Measurements from ENCODE around the gene TNIP1. TPM values are rescaled to one million over a fixed set of nuclear protein-coding genes. Genes with fewer than 3 reads are reported as not detected.
A peak's percentile ranks its signal among the peaks of the same experiment; 100 is the strongest.

The TNIP1 gene
- total RNA-seq, 4 donors from 2014 or later, result 191 to 352 (median 266) TPM

GRCh38 chr5:151106043-151106442 lies 25.2 kb upstream of the TNIP1 start:
- H3K4me3 ChIP-seq, result no peak overlapping the region
- H3K27me3 ChIP-seq, result no peaks in the 10 kb centered on the region
- peaks cover 0 to 65% (median 9%) of the 10 kb centered on the region in 4 donors for H3K4me1 ChIP-seq
- peaks cover 0 to 36% (median 4%) of the 10 kb centered on the region in 3 donors for H3K36me3 ChIP-seq
- peak in 1 of 3 donors; percentile 45 for DNase-seq
- TF ChIP-seq POLR2A (IDR thresholded peaks at IDR 0.05), result no peak
- TF ChIP-seq CTCF (IDR thresholded peaks at IDR 0.05), result no peak
- H3K9me3 ChIP-seq, result no peaks in the 10 kb centered on the region
- H3K27ac ChIP-seq, result peak overlapping the region in 3 of 4 donors; percentile 56 to 83 (median 80)

- no peaks in the 10 kb centered on the region for H3K27me3 ChIP-seq
- peaks cover 0 to 67% (median 8%) of the 10 kb centered on the region in 4 donors for H3K4me1 ChIP-seq
- H3K27ac ChIP-seq, result peak overlapping the region in 3 of 4 donors; percentile 35 to 83 (median 80)
- TF ChIP-seq CTCF (IDR thresholded peaks at IDR 0.05) (no peak), POLR2A (IDR thresholded peaks at IDR 0.05) (no peak)
- H3K36me3 ChIP-seq, result peaks cover 0 to 37% (median 4%) of the 10 kb centered on the region in 3 donors
- H3K9me3 ChIP-seq, result no peaks in the 10 kb centered on the region
- no peak for DNase-seq
- no peak overlapping the region for H3K4me3 ChIP-seq
Observed at GRCh38 chr5:151105561-151105960, 24.7 kb upstream of the TNIP1 start.

- peak in 2 of 3 donors; percentile 55 to 64 for DNase-seq
- peaks cover 0 to 65% (median 9%) of the 10 kb centered on the region in 4 donors for H3K4me1 ChIP-seq
- peaks cover 0 to 36% (median 4%) of the 10 kb centered on the region in 3 donors for H3K36me3 ChIP-seq
- H3K27me3 ChIP-seq, result no peaks in the 10 kb centered on the region
- H3K4me3 ChIP-seq, result no peak overlapping the region
- H3K27ac ChIP-seq, result peak overlapping the region; percentile 49 to 83 (median 68)
- no peaks in the 10 kb centered on the region for H3K9me3 ChIP-seq
- no peak for TF ChIP-seq POLR2A (IDR thresholded peaks at IDR 0.05)
- TF ChIP-seq CTCF (IDR thresholded peaks at IDR 0.05), result no peak
Observed at GRCh38 chr5:151104795-151105194, 24.0 kb upstream of the TNIP1 start.

GRCh38 chr5:151101746-151102145 lies 20.9 kb upstream of the TNIP1 start:
- Histone ChIP-seq H3K27me3 (no peaks in the 10 kb centered on the region), H3K27ac (peak overlapping the region in 3 of 4 donors; percentile 10 to 81 (median 71)), H3K36me3 (peaks cover 0 to 21% (median 0%) of the 10 kb centered on the region in 3 donors), H3K4me3 (no peak overlapping the region), H3K9me3 (no peaks in the 10 kb centered on the region), H3K4me1 (peaks cover 4 to 77% (median 14%) of the 10 kb centered on the region in 4 donors)
- TF ChIP-seq POLR2A (IDR thresholded peaks at IDR 0.05) (no peak), CTCF (IDR thresholded peaks at IDR 0.05) (no peak)
- peak in 1 of 3 donors; percentile 60 for DNase-seq

- Histone ChIP-seq H3K4me3 (no peak overlapping the region), H3K9me3 (no peaks in the 10 kb centered on the region), H3K27me3 (no peaks in the 10 kb centered on the region), H3K36me3 (peaks cover 0 to 21% (median 0%) of the 10 kb centered on the region in 3 donors), H3K4me1 (peaks cover 4 to 79% (median 16%) of the 10 kb centered on the region in 4 donors), H3K27ac (peak overlapping the region in 3 of 4 donors; percentile 44 to 81 (median 71))
- no peak for DNase-seq
- TF ChIP-seq POLR2A (IDR thresholded peaks at IDR 0.05), result no peak
- TF ChIP-seq CTCF (IDR thresholded peaks at IDR 0.05), result no peak
Observed at GRCh38 chr5:151101151-151101550, 20.3 kb upstream of the TNIP1 start.
